Endothelial cell of umbilical vein (primary cell): ENCODE results near the gene LSM7. TPM values are rescaled to one million over a fixed set of nuclear protein-coding genes. Genes with fewer than 3 reads are reported as not detected.

Source experiments
- BruUV-seq: library from RNA; stranded (reverse); fragments of 400-500 nt; replicated peaks from 2 replicates; lab custom pipeline; 2021; lab: Mats Ljungman, UMichigan
- CTCF ChIA-PET: fragments of 300-600, 350-600 bp; sonication (Branson Sonifier 250); formaldehyde crosslinking; loops from one replicate; lab custom pipeline; 2021; ENCODE audit warnings: antibody characterized with exemption, inconsistent platforms; lab: Charles Lee
- POLR2A ChIA-PET: fragments of 300-600, 350-600 bp; sonication (Branson Sonifier 250); formaldehyde crosslinking; loops from one replicate; lab custom pipeline; 2021; ENCODE audit warnings: antibody characterized with exemption, inconsistent platforms; lab: Charles Lee
- DNase-seq: peaks from one replicate; pipeline ENCODE4 v3.0.0-alpha.2; 2011; ENCODE audit warnings: low read depth, low spot score
- FAIRE-seq: peaks from 2 replicates; lab custom pipeline; 2011; peaks lifted over from hg19 to GRCh38; lab: Jason Lieb, UNC
- H2AFZ ChIP-seq: 2 replicates; pipeline ENCODE4 v1.6.0; 2012; ENCODE audit warnings: low read depth, low read length, control low read depth, inconsistent platforms
- H3K27ac ChIP-seq: 2 replicates; pipeline ENCODE4 v1.5.1; 2011; ENCODE audit warnings: low read depth, mild to moderate bottlenecking, control low read depth, low read length, moderate library complexity; ENCODE audit not compliant: insufficient read depth
- H3K27me3 ChIP-seq, 2 experiments: 2 replicates each; pipeline versions ENCODE4 v1.6.0 to v1.6.1; 2011; ENCODE audit warnings: low read length in 2 of 2, mixed read lengths in 1 of 2; ENCODE audit not compliant: control insufficient read depth in 2 of 2, insufficient read depth in 2 of 2
- H3K36me3 ChIP-seq, 2 experiments: 2 replicates in 1 of 2; 3 replicates in 1 of 2; pipeline ENCODE4 v1.5.1; 2011; ENCODE audit warnings: low read length in 2 of 2, mild to moderate bottlenecking in 1 of 2, moderate library complexity in 1 of 2; ENCODE audit not compliant: control insufficient read depth in 2 of 2, insufficient read depth in 2 of 2; ENCODE audit errors: extremely low read depth in 1 of 2
- H3K4me1 ChIP-seq: 3 replicates; pipeline ENCODE4 v1.5.1; 2011; ENCODE audit warnings: mild to moderate bottlenecking, low read length; ENCODE audit not compliant: control insufficient read depth, insufficient read depth; ENCODE audit errors: extremely low read depth
- H3K4me2 ChIP-seq: 2 replicates; pipeline ENCODE4 v1.6.1; 2011; ENCODE audit warnings: low read length, control low read depth, mixed read lengths; ENCODE audit not compliant: insufficient read depth
- H3K4me3 ChIP-seq, 3 experiments: fragments of 200-600 bp in 1 of 3; sonication (generic), shearing (Covaris generic) in 1 of 3; replicated peaks in 1 of 3; 2 replicates each; pipeline ENCODE4 v1.5.1; 2011 to 2016; ENCODE audit warnings: control low read depth in 3 of 3, low read length in 3 of 3, mild to moderate bottlenecking in 2 of 3, inconsistent platforms in 1 of 3, low read depth in 1 of 3, moderate library complexity in 1 of 3; ENCODE audit not compliant: insufficient read depth in 1 of 3
- H3K79me2 ChIP-seq: 2 replicates; pipeline ENCODE4 v1.6.0; 2012; ENCODE audit warnings: low read length, inconsistent platforms; ENCODE audit not compliant: control insufficient read depth, insufficient read depth
- H3K9ac ChIP-seq: replicated peaks from 2 replicates; pipeline ENCODE3; 2011; ENCODE audit warnings: low read length, control low read depth; ENCODE audit not compliant: insufficient read depth; ENCODE audit errors: extremely low read depth
- H3K9me1 ChIP-seq: replicated peaks from 3 replicates; pipeline ENCODE4 v1.6.0; 2011; ENCODE audit warnings: mild to moderate bottlenecking, low read length; ENCODE audit not compliant: control insufficient read depth, insufficient read depth; ENCODE audit errors: extremely low read depth
- H3K9me3 ChIP-seq: replicated peaks from 2 replicates; pipeline ENCODE4 v1.5.1; 2012; ENCODE audit warnings: low read length, inconsistent platforms; ENCODE audit not compliant: control insufficient read depth, insufficient read depth
- H4K20me1 ChIP-seq: replicated peaks from 2 replicates; pipeline ENCODE3; 2011; ENCODE audit warnings: mild to moderate bottlenecking, low read length; ENCODE audit not compliant: control insufficient read depth, insufficient read depth; ENCODE audit errors: extremely low read depth
- FOS ChIP-seq: IDR thresholded peaks from 2 replicates; pipeline ENCODE4 v1.6.1; 2011; ENCODE audit warnings: mild to moderate bottlenecking, low read length, moderate library complexity, borderline replicate concordance; ENCODE audit not compliant: insufficient read depth
- GATA2 ChIP-seq: IDR thresholded peaks from 2 replicates; pipeline ENCODE4 v1.7.0; 2011; ENCODE audit warnings: low read depth, mild to moderate bottlenecking, moderate library complexity, mixed read lengths, low read length; ENCODE audit not compliant: insufficient read length, insufficient read depth
- JUN ChIP-seq: IDR thresholded peaks from 2 replicates; pipeline ENCODE4 v1.6.1; 2011; ENCODE audit warnings: borderline replicate concordance, low read depth; ENCODE audit not compliant: insufficient read length, insufficient read depth
- MYC ChIP-seq: IDR thresholded peaks from one replicate; pipeline ENCODE4 v1.6.1; 2011; ENCODE audit warnings: mild to moderate bottlenecking, low read depth, low read length
- POLR2AphosphoS5 ChIP-seq: IDR thresholded peaks from 2 replicates; pipeline ENCODE4 v1.6.1; 2012; ENCODE audit warnings: low read depth, mild to moderate bottlenecking, control low read depth, low read length, moderate library complexity; ENCODE audit not compliant: insufficient read depth
- dilution Hi-C: fragments of 300-500 bp; cut with MboI; formaldehyde crosslinking; loops from one replicate; pipeline ENCODE4 v1.15.0; 2019; ENCODE audit warnings: low sequenced_read_pairs; ENCODE audit not compliant: extremely low pct_ligation_motif_present
- intact Hi-C: fragments of 100-400 bp; cut with micrococcal nuclease; formaldehyde crosslinking; loops from one replicate; pipeline ENCODE4 v1.10.0; 2022
- polyA plus RNA-seq, 4 experiments: library from polyadenylated mRNA; depleted of rRNA in 3 of 4; stranded (reverse) in 3 of 4; unstranded in 1 of 4; fragments of >200 nt; gene quantifications; 2 replicates each; pipeline versions ENCODE4 v1.2.1 to v1.2.3, GENCODE V29; 2011 to 2012; ENCODE audit warnings: missing spikeins in 1 of 4
- total RNA-seq: library from RNA; stranded (reverse); gene quantifications from 2 replicates; pipeline ENCODE4 v1.2.3, GENCODE V29; 2021
- TF ChIP-seq, protein P1 (sequence below): IDR thresholded peaks from 2 replicates; pipeline ENCODE4 v1.6.1; 2011; ENCODE audit not compliant: insufficient read depth, insufficient read length

LSM7 gene
- total and polyA plus RNA-seq, 2 donors (not counting 3 experiments of a cell fraction or from before 2014, with no cell fraction given), result 124 to 673 TPM

DNA sequence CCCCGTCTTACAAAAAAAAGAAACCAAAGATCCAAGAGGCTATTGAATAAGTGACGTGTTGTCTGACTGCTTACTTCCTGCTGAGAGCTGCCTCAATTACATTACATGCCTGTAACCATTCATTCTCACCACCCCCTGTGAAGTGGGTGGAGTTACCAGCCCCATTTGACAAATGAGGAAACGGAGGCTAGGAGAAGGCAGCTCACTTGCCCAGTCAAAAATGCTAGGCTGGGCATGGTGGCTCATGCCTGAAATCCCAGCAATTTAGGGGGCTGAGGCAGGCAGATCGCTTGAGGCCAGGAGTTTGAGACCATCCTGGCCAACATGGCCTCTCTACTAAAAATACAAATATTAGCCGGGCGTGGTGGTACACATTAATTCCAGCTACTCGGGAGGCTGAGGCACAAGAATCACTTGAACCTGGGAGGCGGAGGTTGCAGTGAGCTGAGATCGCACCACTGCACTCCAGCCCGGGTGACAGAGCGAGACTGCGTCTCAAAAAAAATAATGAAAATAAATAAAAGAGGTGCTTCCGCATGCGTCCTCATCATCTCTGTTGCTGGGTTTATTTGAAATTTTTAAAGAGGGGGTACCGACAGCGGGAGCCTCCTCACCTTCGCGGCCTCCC, 499 bp downstream of the LSM7 start:
- ChIA-PET POLR2A (interaction anchor here (1.2 kb wide), 1 partner anchor 22 kb away, joined by 3 read pairs; no protein-coding TSS in a partner anchor), CTCF (interaction anchor here (0.6 to 1.6 kb wide), 7 partner anchors 10 to 623 kb away, joined by 3 to 8 read pairs (median 5); no protein-coding TSS in a partner anchor)
- H3K79me2 ChIP-seq, result peaks cover 48% of the 10 kb centered on the region
- H3K36me3 ChIP-seq, result peaks cover 0 to 9% of the 10 kb centered on the region in 2 experiments
- BruUV-seq, result TSS peak; percentile 73
- H3K4me1 ChIP-seq, result peaks cover 15% of the 10 kb centered on the region
- peak overlapping the region; percentile 76 for H3K9ac ChIP-seq
- intact Hi-C loops (loop anchor here (5.0 kb wide), 1 partner anchor 41 kb away; no protein-coding TSS in a partner anchor), dilution Hi-C loops (no loop called here)
- H3K4me2 ChIP-seq, result peak overlapping the region; percentile 74
- H3K27ac ChIP-seq, result peak overlapping the region; percentile 90
- H3K9me1 ChIP-seq, result no peaks in the 10 kb centered on the region
- FAIRE-seq (peak; percentile 98), DNase-seq (peak; percentile 90)
- no peaks in the 10 kb centered on the region for H4K20me1 ChIP-seq
- H2AFZ ChIP-seq, result peak overlapping the region; percentile 54
- H3K4me3 ChIP-seq, result peak overlapping the region; percentile 68 to 94 (median 87)
- H3K9me3 ChIP-seq, result no peaks in the 10 kb centered on the region
- H3K27me3 ChIP-seq, result no peaks in the 10 kb centered on the region
- no peak for TF ChIP-seq MYC
- TF ChIP-seq POLR2AphosphoS5, result peak; percentile 8
- no peak for TF ChIP-seq FOS

DNA sequence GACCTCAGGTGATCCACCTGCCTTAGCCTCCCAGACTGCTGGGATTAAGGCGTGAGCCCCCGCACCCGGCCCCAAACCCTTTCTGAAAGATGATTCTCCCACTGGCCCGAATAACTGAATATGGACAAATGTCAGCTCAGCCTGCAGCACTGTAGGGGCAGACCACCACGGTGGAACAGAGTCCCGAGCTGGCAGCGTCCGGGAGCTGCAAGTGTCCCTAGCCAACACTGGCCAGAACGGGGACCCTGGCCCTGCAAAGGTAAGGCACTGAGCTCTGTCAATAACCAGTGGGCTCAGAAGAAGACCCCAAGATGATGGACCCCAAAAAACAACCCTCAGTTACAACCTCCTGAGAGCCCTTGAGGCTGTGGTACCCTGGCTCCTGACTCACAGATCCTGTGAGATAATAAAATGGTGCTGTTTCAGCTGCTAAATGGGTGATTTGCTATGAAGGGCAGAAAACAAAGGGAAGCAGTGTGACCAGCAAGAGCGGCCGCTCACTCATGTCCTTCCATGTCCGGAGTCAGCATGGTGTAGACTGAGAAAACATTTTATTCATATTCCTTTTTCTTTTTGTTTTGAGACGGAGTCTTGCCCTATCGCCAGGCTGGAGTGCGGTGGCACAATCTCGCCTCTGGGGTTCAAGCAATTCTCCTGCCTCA, 1.6 kb downstream of the LSM7 start:
- CTCF ChIA-PET, result interaction anchor here (0.9 to 1.6 kb wide), 4 partner anchors 9 to 171 kb away, joined by 3 to 8 read pairs (median 4); no protein-coding TSS in a partner anchor
- no TSS peak for BruUV-seq
- H3K4me1 ChIP-seq, result peaks cover 15% of the 10 kb centered on the region
- no peak overlapping the region for H3K4me3 ChIP-seq
- H3K79me2 ChIP-seq, result peaks cover 41% of the 10 kb centered on the region
- dilution Hi-C loops, result no loop called here
- intact Hi-C loops, result loop anchor here (5.0 kb wide), 1 partner anchor 40 kb away; no protein-coding TSS in a partner anchor
- TF ChIP-seq GATA2 (no peak), JUN (no peak), FOS (no peak)
- TF ChIP-seq, protein P1, sequence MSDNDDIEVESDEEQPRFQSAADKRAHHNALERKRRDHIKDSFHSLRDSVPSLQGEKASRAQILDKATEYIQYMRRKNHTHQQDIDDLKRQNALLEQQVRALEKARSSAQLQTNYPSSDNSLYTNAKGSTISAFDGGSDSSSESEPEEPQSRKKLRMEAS, result no peak
- H4K20me1 ChIP-seq, result no peaks in the 10 kb centered on the region
- POLR2A ChIA-PET, result interaction anchor here (0.6 kb wide), 2 partner anchors 265 to 1881 kb away, joined by 4 read pairs; no protein-coding TSS in a partner anchor
- H3K9ac ChIP-seq, result no peak overlapping the region
- H3K9me3 ChIP-seq, result no peaks in the 10 kb centered on the region
- FAIRE-seq (no peak), DNase-seq (no peak)
- H3K4me2 ChIP-seq, result no peak overlapping the region
- peak overlapping the region; percentile 90 for H3K27ac ChIP-seq
- no peaks in the 10 kb centered on the region for H3K27me3 ChIP-seq
- no peak overlapping the region for H2AFZ ChIP-seq
- peaks cover 0 to 13% of the 10 kb centered on the region in 2 experiments for H3K36me3 ChIP-seq
- H3K9me1 ChIP-seq, result no peaks in the 10 kb centered on the region
